Stomach (tissue), 4 donors: ENCODE data around the gene IL6.

ENCODE experiments used
- CTCF ChIP-seq, 7 experiments: fragments of 450-650 bp in 4 of 7; fragments of 200-600 bp in 3 of 7; sonication (generic) in 3 of 7; IDR thresholded peaks; one replicate each; pipeline ENCODE4 v1.5.1; 2016 to 2019; ENCODE audit warnings: antibody characterized with exemption in 7 of 7, control low read depth in 2 of 7, mild to moderate bottlenecking in 1 of 7
- POLR2AphosphoS5 ChIP-seq, 3 donors: sonication (generic); formaldehyde crosslinking; IDR thresholded peaks; one replicate each; pipeline ENCODE4 v1.6.1; 2016; ENCODE audit warnings: antibody characterized with exemption in 3 of 3

GRCh38 chr7:22696541-22697228, 30.3 kb upstream of the IL6 start:
- TF ChIP-seq POLR2AphosphoS5 (IDR thresholded peaks at IDR 0.05) = no peak
- no peak for TF ChIP-seq CTCF (IDR thresholded peaks at IDR 0.05)
